SHP77 (cell line): Measurements from ENCODE around the gene SYF2.
"Not testable (repeated sequence)": the region's sequence is repeated elsewhere in the genome, so short reads cannot be mapped to it uniquely, and the experiment has no call there.

Experiments
- DNase-seq, 2 experiments: peaks; one replicate each; lab custom pipeline; 2025; lab: John Stamatoyannopoulos, UW

SYF2 gene

GRCh38 chr1:25206201-25206600 is 26.1 kb downstream of the SYF2 start:
- no peak for DNase-seq

DNA sequence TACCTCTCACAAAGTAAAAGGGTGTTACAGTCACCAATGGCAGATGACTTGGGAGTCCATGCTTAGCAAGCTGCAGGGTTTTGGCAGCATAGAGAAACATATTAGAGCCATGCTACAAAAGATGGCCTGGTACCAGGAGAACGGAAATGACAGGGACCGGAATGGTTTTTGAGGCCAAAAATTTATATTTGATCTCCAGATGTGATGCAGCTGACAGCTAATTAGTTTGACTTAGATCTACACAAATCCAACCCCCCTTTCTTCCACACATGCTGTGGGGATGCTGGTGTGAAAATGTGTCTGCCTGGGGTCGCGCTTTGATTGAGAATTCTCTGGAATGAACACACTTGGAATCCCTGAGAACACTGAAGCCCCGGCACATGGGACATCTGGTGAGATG is 26.5 kb downstream of the SYF2 start:
- DNase-seq = no peak

- peak in 1 of 2 experiments; percentile 20 for DNase-seq
These were observed 27.4 kb downstream of the SYF2 start for GRCh38 chr1:25204797-25205480.

DNA sequence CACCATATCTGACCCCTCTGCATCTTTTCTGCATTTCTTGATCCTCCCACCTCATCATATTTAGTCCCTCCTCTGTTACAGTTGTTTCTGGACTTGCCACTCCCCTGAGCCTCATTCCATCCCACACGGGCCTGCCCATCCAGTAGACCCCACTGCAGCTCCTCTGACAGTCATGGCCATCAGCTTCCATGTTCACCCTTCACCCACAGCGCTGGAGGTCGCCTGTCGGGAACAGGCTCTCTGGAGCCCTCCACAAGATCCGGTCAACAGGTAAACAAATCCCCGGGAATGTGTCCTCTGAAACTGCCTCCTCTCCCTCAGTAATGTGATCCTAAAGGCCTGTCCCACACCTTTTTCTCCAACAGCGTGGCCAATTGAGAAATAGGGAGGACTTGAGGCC is 31.3 kb downstream of the SYF2 start:
- no peak for DNase-seq

DNA sequence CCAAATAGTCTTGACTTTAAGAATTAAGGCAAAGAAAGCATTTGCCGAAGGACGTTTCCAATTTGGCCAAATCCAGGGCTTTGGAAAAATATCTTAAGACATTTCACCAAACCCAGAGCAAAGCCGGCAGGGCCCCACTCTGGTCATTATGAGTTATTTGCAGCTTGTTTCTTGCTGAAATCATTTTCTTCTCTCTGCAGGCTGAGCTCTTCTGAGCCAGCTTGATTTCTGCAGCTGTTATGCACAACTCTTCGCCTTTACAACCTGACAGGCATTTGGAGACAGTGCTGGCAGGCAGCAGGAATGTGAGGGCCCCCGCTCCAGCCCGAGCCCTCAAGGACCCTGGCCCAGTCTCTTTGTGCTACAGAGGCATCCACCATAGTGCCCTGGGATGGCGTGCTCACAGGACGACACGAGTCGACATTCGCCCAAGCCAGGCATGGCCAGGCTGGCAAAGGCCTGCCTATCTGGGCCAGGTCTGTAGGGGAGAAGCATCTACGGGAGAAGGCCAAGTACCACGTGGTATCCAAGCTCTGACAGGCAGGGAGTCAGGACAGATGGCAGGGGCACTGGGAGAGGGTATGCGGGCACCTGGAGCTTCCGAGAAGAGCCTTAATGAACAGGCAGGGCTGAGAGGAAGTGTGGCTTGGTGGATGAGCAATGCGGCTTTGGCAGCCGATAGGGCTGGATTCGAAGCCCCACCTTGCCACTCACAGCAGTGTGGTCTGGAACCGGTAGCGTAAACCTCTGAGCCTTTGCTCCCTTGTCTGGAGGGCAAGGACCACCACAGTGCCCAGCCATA is 32.3 kb downstream of the SYF2 start:
- peak in 1 of 2 experiments; percentile 15 for DNase-seq

DNA sequence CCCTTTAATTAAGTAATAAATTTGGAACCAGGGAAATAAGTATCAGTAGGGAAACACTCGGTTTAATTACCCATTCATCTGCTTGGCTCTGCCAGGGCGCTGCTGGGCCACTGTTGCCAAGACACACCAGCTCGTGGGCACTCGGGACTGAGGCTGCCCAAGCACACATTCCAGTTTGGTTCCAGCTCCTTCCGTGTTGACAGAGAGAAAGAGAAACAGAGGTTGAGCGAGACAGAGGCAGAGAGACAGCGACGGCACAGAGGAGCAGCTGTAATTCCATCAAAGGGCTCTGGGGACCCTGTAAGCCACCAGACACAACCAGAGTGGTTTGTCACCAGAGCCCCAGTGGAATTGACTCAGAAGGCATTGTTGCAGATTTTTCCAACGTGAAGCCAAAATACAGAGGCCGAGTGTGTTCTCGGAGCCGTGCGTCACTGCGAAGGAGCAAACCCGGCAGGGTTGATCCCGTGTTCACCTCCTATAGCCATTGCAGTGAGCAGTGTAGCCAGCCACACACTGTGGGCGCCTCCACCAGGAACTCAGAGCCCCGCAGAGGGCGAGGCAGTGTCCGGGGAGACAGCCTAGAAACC is 33.5 kb downstream of the SYF2 start:
- DNase-seq = no peak

DNA sequence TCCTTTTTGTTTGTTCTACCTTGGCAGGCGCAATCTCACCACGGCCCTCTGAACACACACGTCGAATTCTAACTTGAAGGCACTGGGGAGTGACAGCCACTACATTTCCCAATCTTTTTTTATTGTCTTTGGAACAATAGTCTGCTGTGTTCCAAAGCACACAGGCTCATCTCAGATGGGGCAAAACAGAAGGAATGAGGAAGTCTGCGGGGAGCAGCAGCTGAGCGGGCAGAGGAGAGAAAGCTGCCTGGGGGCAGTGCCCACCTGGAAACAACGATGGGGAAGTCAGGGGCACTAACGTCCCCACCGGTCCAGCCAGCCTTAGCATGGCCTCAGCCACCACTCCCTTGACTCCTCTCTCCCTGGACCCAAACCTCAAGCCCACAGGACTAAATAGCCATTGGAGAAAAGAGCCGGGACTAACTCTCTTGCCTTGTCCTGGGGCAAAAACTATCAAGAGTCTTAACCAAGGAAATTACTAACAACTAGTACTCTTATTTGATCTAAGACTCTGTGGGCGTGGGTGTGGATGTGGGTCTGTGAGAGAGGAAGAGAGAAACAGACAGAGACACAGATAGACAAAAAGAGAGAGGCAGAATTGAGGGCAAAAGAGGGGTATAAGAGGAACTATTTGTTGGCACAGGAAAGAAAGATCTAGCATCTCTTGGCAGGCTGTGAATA is 34.2 kb downstream of the SYF2 start:
- no peak for DNase-seq

GRCh38 chr1:25197235-25197975 is 34.9 kb downstream of the SYF2 start:
- peak; percentile 42 to 48 for DNase-seq

DNA sequence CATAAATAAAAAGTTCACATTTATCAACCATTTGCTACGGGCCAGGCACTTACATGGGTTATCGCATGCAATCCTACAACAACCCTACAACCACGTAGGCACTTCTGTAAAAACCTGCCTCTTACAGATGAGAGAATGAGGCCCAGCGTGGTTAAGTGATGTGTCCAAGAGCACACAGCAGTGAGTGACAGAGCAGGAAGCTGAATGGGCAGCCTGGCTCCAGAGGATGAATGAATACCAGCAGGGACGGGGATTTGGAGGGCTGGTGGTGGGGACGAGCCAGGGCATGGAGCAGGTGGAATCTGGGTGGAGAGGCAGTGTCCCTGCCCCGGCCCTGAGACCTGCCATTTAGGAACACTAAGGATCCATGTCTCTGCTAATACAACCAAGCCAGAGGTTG is 35.5 kb downstream of the SYF2 start:
- DNase-seq = no peak

DNA sequence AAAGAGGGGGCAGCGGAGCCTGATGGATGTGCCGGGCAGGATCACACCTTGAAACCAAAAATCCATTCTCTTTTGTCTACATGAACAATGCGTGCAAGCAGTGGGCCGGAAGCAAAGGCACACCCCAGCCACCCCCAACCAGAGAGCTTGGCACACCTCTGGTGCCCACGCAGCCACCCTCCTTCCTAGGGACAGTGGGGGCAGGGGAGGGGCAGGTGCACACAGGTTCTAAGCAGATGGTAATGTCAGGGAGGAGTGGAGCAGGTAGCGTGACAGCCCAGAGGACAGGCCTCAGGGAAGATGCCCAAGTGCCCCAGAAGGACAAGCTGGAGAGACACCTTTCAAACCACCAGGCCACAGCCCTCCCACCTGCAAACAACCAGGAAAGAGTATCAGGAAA is 36.5 kb downstream of the SYF2 start:
- DNase-seq = no peak

GRCh38 chr1:25194572-25195020 is 37.7 kb downstream of the SYF2 start:
- peak in 1 of 2 experiments; percentile 22 for DNase-seq

DNA sequence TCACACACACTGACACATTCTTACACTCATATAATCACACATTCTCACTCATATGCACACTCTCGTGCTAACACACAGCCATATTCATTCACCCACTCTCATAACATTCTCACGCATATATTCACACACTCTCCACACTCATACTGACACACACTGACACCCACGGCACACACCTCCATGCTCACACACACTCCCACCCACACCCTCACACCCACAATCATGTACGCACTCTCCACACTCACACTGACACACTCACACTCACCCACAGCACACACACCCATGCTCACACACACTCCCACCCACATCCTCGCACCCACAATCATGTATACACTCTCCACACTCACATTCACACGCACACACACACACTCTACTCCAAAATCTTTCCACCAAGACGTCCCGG is 38.2 kb downstream of the SYF2 start:
- DNase-seq = no peak

GRCh38 chr1:25193229-25193628 is 39.1 kb downstream of the SYF2 start:
- DNase-seq = no peak

DNA sequence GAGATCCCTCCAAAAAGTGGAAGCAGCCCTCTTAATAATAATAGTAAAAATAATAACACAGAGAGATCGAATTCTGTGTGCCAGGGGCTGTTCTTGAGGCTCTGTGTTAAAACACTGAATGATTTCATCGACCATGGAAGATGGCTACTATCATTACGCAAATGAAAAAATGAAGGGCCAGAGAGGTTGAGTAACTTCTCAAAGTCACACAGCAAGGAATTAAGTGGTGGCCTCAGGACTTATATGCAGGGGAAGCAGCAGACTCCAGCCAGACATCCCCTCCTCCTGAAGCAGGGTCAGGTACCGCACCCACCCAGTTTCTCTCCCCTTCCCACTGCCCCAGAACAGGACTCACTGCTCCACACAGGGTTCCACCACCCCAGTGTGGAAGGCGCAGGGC is 40.1 kb downstream of the SYF2 start:
- DNase-seq = no peak

- no peak for DNase-seq
These were observed 42.0 kb downstream of the SYF2 start for GRCh38 chr1:25190260-25190659.

DNA sequence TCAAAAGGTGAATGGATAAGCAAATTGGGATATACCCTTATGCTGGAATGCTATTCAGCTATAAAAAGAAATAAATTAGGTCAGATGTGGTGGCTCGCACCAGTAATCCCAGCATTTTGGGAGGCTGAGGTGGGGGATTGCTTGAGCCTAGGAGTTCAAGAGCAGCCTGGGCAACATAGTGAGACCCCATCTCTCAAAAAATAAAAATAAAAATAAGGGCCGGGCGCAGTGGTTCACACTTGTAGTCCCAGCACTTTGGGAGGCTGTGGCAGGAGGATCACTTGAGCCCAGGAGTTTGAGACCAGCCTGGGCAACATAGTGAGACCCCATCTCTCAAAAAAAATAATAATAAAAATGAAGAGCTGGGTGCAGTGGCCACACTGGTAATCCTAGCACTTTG is 44.4 kb downstream of the SYF2 start:
- not testable (repeated sequence) for DNase-seq

GRCh38 chr1:25187077-25187476 is 45.2 kb downstream of the SYF2 start:
- no peak for DNase-seq

DNA sequence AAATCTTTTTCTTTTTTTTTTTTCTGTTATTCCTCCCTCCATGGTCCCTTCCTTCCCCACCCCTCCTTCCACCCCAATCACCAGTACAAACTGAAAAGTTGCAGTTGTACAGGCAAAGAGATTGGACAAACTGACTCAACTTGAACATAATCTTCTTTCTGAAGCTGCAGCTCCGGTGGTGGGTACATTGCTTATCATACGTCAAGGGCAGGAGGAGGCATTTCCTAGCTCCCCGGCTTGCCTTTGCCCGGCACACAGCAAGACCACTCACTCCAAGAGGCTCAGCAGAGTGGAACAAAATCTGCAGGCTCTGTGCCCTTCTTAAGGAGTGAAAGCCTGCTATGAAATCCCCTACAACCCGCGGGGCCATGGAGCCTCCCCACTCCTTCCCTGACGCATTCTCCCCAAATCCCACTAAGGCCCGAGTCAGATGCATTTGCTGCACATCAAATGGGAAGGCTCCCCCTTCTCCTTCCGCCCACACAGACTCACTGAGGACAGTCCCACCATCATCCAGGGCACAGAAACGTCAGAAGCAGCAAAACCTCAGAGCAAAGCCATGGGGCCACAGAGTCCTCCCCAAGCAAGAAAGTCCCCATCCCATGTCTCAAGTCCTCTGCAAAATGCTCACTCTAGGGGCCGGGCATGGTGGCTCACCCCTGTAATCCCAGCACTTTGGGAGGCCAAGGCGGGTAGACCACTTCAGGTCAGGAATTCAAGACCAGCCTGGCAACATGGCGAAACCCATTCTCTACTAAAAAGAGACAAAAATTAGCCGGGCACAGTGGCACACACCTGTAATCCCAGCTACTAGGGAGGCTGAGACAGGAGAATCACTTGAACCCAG is 45.9 kb downstream of the SYF2 start:
- no peak for DNase-seq

GRCh38 chr1:25185409-25186160 is 46.7 kb downstream of the SYF2 start:
- DNase-seq = no peak
